HS-5 (cell line): ENCODE data around the gene HYAL2.
A peak's percentile ranks its signal among the peaks of the same experiment; 100 is the strongest.
"Not testable (repeated sequence)": the region's sequence is repeated elsewhere in the genome, so short reads cannot be mapped to it uniquely, and the experiment has no call there.

ENCODE experiments used
- DNase-seq: peaks from one replicate; pipeline ENCODE4 v3.0.0-alpha.2; 2012; ENCODE audit warnings: low read depth

HYAL2 gene

GRCh38 chr3:50312041-50312440 is 10.5 kb downstream of the HYAL2 start:
- not testable (repeated sequence) for DNase-seq

DNA sequence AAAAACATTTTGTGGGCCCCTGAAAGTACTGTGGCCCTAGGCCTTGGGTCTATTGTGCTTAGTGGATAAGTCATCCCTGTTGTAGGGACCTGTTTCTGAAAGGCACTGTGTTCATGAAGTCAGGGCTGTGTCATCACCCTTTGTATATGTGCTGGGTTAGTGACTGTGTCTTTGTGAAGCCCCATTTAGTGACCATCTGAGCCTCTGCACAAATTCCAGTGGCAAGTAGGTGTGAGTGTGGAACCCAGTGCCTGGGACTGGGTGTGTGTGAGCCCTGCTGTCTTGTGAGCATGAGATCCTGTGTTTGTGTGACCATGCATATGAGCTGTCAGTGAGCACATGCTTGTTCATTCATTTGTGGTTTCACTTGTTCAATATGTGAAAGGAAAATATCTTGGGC is 17.9 kb downstream of the HYAL2 start:
- no peak for DNase-seq

DNA sequence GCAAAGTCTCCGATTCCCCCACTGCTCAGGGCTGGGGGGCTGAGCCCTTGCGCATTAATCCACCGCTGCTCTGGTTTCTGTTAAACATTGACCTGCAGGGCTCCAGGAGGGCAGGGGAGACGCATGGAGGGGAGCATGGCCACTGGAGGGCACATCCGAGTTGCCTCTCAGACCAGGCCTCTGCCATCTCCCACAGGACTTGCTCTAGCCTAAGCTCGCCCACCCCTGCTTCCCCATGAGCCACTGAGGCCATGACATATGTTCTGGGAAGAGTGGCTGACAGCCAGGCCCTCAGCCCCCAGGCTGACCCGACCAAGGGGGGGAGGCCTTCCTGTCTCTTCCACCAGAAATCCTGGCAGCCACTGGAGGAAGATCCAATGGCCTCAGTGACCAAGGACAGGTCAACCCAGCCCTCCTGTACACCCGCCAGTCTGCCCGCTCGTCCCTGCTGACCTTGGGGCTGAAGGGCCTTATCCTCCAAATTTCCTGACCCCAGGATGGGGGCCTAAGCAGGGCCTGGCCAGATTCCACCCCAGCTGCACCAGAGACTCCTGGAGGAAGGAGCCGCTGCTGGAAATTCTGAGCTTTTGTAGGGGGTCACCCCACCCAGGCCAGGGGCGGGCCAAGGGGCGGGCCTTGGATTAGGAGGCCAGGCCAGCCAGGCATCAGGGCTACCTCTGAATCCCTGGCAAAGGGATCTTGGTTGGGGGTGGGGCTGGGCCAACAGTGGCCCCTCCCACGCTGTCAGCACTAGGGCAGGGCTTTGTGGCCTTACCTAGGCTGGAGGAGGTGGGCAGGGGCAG is 19.3 kb downstream of the HYAL2 start, which contains the start of gene HYAL1:
HYAL1 (minus strand) TSS at position 562 of the 803 bp plus-strand sequence. CDS start 618 bp downstream, outside the sequence.
- DNase-seq = no peak

DNA sequence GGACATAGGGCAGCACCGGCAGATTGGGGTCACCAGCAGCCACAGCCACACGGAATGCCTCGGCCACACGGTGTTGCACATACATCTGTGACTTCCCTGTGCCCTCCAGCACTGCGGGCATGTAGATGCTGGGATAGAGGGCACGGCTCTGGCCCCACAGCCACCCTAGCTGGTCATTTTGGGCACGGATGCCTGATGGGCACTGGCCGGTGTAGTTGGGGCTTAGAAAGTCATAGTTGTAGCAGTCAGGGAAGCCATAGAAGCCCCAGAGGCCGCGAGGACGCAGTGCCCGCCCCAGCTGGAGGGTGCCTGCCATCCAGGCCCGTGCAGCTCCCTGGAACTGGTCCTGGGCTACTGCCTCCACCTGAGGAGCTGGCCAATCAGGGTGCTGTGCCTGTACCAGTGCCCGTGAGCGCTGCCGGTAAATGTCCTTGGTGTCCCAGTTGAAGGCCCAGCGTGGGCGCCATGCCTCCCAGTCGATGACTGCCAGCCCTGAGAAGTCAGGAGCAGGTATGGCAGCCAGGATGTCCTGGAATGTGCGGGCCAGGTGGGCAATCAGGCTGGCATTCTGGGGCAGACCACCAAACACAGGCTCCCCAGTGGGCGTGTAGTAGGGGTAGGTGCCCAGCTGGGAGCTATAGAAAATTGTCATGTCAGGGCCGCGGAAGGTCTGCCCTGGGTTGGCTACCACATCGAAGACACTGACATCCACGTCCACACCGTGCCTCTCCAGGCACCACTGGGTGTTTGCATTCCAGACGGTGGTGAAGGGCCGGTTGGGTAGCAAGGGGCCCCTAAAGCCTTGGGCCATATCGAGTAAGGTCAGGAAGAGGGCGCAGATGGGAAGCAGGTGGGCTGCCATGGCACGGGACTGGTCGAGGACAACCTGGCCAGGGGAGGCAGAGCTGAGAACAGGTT is 20.2 kb downstream of the HYAL2 start:
- DNase-seq = no peak

DNA sequence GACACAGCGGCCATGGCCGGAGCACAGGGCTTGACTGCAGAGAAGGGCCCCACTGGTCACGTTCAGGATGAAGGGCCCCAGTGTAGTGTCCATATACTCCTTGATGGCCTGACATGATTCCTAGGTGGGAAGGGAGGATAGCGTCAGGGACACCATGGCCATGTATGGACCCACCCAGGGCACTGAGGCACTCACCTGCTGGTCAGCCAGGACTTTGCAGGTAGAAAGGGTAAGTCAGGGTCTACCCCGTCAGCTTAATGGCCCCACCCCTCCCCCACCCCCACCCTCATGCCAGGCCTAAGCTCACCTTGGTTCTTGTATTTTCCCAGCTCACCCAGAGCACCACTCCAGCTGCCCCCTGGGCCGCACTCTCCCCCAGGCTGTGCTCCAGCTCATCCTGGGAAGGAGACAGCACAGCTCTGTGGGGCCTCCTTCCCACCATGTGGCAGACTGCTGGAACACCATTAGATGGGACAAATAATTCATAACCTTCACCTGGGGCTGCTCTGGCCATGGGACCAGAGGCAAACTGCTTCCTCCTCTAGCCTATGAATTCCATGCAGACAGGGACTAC is 21.8 kb downstream of the HYAL2 start:
- no peak for DNase-seq

DNA sequence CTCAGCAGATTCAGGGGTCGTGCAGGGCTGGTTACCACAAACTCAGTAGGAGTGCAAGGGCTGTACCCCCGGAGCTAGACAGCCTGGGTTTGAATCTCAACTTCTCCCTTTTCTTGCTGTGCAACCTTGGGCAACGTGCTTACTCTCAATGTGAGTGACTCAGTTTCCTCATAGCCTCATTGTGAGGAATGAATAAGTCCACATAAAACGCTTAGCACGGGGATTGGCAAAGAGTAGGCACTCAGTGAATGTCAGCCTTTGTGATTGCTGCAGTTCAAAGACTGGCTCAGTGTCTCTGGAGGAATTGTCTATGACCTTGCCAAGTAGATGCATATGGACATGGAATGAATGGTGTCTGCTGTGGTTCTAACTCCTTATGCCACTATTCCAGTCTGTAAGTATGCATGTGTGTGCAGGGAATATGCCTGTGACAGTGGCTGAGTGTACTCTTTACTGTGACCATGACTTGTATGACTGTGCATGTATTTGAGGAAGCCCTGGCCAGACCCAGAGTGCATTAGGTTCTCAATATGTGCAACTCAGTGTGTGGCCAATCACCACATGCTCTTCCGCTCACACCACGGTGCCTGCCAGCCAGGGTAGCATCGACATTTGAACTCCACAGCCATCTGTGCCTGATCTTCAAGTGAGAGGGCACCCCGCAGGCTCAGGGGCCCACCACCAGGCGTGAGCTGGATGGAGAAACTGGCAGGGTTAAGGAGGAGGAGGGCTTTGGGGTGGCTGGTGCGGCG is 22.4 kb downstream of the HYAL2 start:
- no peak for DNase-seq

DNA sequence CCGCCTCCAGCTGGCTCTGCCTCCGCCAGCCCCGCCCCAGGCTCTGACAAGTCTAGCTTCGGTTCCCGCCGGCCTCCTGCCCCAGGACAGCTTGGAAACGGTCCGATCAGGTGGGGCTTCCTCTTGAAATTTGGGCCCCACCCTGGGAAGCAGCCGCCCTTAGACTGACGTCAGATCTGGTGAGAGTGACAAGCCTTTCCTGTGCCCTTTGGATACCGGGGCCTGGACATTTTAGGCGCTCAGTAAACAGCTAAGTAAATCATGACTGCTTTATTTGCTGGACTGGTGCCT is 23.0 kb downstream of the HYAL2 start:
- no peak for DNase-seq

- peak; percentile 98 for DNase-seq
Observed at GRCh38 chr3:50298836-50299637, 23.5 kb downstream of the HYAL2 start, which contains the start of the genes HYAL3 and NAA80. TSS of gene HYAL3 (minus strand) at chr3:50299405. CDS start at chr3:50295602, 3,803 bp downstream. TSS of gene NAA80 (minus strand) at chr3:50299405. CDS start at chr3:50297463, 1,942 bp downstream.

- DNase-seq = no peak
Observed at GRCh38 chr3:50297896-50298725, 24.4 kb downstream of the HYAL2 start.

GRCh38 chr3:50297384-50297775 is 25.2 kb downstream of the HYAL2 start:
- no peak for DNase-seq

GRCh38 chr3:50296721-50297383 is 25.7 kb downstream of the HYAL2 start:
- DNase-seq = no peak

GRCh38 chr3:50295553-50296431 is 26.8 kb downstream of the HYAL2 start:
- no peak for DNase-seq

- DNase-seq = no peak
Observed at GRCh38 chr3:50294492-50295403, 27.8 kb downstream of the HYAL2 start.

- no peak for DNase-seq
Observed at GRCh38 chr3:50294089-50294488, 28.5 kb downstream of the HYAL2 start.

GRCh38 chr3:50293079-50293801 is 29.3 kb downstream of the HYAL2 start:
- DNase-seq = no peak

- DNase-seq = peak; percentile 84
Observed at GRCh38 chr3:50292159-50293078, 30.1 kb downstream of the HYAL2 start, which contains the start of gene IFRD2. TSS of gene IFRD2 (minus strand) at chr3:50292429. CDS start at chr3:50292274, 155 bp downstream.
